ENCODE measurements around the gene PXYLP1.
A peak's percentile ranks its signal among the peaks of the same experiment; 100 is the strongest.
"Not testable (repeated sequence)": the region's sequence is repeated elsewhere in the genome, so short reads cannot be mapped to it uniquely, and the experiment has no call there.

The PXYLP1 gene

DNA sequence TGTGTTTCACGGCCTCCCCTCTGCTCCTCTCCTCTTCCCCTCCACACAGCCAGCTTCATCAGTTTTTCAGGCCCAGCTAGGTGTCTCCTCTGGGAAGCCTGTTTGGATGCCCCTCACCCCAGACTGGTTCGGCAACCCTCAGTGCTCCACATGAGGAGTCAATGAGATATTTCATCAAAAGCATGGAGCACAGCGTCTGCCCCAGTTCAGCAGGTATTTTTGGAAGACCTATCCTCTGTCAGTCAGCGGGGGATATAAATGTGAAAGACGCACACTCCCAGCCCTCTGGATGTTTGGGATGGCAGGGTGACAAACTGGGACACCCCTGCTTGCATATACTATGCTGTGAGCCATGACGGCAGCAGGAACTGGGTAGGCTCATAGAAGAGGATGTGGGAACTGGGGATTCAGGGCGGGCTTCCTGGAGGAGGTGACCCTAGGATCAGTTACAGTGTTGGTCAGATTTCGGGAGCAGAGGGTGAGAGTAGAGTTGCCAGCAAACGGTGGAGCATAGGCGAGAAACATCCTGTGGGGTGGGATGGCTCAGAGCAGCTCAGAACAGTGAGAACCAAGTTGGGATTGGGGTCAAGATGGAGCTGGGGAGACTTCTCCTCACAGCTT is 42.9 kb downstream of the PXYLP1 start:
- no peak for DNase-seq

DNA sequence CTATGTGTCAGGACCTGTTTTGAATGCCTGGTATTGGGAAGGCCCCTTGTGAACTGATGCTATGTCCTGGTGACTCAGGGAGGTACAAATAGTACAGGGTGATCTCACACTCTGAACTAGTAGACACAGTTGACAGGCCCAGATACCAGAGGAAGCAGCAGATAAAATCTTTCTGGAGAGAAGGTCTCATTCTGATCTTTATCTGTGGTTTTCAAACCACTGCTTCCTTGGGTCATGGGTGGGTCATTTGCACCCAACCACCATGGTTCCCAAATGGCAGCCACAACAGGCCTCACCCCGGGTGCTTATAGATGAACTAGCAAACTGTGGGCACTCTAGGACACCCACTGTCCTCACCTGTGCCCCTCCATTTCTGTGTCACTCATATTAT is 43.4 kb downstream of the PXYLP1 start:
- no peak for DNase-seq

DNA sequence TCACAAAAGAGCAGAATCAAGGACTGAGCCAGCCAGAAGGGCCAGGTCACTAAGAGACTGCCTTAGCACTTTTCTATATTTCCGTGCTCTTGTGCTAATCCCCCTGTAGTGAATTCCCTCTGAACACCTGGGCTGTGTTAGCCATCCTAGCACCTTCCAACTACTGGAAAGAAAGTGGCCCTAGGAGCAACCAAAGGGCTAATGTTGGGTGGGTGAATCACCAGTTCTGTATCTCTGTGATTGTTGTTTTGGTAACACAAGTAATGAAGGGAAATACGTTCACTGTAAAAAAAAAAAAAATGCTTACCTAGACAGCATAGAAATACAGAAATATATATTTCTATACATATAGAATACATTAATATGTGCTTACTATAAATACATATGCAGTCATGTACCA is 43.9 kb downstream of the PXYLP1 start:
- no peak for DNase-seq

DNA sequence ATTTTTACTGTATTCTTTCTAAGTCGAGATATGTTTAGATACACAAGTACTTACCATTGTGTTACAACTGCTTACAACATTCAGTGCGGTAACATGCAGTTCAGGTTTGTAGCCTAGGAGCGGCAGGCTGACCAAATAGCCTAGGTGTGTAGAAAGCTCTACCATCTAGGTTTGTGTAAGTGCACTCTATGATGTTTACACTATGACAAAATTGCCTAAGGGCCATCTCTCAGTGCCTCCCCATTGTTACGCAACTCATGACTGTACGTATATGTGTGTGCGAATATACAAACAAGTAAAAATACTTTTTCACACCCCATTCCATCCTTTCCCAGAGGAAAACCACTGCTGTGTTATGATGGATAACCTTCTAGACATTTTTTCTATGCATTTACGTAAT is 44.3 kb downstream of the PXYLP1 start:
- no peak for DNase-seq

DNA sequence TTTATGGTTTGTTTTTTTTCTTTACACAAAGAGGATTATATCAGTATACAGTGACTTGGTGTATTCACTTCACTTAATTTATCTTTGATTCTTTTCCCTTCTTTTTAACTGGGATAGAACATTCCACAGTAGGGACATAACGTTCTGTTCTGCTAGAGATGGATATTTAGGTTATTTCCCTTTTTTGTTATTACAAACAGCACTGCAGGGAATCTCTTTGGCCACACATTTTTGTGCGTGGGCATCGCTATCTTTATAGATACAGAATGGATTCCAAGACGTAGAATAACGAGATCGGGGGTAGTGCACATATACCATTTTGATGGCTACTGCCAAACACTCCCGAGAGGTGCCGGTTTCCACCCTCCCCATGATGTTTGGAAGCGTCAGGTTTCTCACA is 44.8 kb downstream of the PXYLP1 start:
- no peak for DNase-seq

DNA sequence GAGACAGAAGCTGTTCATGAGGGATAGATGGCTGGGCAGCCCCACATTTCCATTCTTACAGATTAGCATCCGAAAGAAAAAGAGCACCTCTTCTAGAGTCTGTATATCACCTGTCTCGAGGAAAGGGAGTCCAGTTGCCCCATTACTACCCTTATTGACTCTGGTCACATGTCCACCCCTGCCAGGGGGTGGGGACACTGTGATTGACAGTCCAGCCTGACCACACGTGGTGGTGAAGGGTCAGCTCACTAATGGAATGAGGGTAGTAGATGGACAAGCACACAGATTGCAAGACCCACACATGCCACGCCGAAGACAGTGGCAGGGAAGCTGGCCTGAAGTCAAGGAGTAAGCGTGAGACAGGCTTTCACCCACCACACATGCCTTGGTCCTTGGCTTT is 45.8 kb downstream of the PXYLP1 start:
- no peak for DNase-seq

DNA sequence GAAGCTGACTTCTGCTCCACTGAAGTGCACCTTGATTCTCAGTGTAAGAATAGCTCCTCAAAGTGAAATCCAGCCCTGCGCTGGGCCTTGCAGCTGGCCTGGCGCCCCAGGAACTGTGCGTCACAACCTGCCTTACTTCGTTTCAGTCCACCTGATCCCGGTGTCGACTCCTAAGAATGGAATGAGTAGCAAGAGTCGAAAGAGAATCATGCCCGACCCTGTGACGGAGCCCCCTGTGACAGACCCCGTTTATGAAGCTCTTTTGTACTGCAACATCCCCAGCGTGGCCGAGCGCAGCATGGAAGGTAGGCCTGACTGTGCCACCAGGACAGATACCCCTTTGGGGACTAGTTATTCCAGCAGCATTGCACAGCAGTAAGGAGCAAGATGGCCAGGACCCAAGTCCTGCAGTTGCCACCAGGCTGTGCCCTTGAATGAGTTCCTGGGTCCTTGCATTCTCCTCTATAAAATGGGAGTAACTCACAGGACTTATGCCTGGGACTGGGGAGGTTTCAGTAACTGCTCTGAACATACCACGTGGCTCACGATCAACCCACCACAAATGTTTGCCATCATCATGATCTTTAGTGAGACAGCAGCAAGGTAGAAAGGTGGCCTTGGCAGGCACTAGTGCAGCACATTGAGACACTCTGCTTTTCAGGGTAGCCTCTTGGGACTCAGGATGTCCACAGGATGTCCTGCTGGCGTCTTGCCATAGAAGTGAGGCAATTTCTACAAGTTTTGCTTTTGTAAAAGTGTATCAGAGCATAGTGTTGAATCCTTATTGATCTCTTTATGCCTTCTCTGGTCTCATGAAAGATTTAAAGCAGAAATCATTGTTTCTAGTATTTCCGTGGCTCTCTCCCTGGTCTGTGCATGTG is 46.8 kb downstream of the PXYLP1 start:
- DNase-seq, result no peak

DNA sequence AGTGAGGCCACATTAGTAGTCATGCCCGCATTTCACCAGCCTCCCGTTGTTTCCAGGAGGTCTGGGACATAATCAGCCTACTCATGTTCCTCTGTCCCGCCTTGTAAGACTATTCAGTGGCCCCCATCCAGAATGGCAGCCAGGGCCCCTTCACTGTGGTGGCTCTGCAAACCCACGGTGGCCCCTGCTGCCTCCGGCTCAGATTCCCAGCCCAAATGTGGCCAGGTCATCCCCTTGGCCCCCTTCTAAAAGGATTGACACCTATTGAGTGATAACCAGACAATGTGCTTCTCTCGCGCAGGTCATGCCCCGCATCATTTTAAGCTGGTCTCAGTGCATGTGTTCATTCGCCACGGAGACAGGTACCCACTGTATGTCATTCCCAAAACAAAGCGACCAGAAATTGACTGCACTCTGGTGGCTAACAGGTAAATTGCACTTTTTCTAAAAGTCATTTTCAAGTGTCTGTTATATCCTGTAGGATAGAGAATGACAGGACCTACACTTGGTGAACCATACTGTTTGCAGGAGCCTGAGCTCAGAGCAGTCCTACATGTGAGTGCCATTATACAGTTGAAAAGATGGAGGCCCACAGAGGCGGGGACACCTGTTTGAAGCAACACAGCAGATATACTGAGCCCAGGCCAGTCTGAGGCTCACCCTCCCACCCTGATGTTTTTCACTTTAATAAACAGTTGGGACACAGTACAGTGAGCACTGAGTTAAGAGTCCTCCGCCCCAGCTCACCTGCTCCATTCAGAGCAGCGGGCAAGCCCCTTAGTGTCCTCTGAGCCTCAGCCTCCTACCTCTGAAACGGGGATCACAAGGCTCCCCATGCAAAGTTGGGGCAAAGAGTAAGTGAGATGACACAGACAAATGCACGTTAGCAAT is 47.7 kb downstream of the PXYLP1 start:
- DNase-seq, result peak; percentile 4

DNA sequence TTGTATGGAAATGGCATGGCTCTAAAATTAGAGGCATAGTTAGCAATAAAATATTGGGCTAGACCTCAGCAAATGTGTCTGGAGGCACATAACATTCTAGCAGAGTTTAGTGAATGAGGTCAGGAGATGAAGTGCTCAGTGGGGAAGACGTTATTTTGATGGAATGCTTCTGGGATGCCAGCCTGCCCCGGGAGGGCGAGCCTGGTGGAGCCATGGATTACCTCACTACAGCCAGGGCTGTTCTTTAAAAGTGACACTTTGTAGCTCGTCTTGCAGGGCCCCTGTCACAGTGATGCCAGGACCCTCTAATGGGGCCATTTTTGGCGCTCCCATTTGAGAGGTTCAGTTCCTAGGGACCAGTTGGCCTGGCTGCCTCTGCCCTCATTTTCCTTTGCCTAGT is 48.5 kb downstream of the PXYLP1 start:
- no peak for DNase-seq

DNA sequence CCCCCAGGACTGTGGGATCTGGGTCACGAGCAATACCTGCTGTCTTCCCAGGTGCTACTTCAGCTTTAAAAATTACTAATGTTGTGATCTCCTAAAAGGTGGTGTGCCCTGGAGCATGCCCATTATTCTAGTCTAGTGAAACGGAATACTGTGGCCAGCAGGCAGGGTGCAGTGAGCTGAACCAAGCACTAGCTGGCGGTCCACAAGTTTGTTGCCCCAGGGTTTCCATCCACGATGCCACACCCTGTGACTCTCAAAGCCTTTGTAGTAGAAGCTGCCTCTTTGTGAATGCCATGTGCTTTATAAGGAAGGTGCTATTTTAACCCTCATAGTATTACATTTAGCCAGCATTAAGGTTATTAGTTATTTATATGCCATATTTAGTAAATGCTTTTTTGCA is 49.1 kb downstream of the PXYLP1 start:
- no peak for DNase-seq

DNA sequence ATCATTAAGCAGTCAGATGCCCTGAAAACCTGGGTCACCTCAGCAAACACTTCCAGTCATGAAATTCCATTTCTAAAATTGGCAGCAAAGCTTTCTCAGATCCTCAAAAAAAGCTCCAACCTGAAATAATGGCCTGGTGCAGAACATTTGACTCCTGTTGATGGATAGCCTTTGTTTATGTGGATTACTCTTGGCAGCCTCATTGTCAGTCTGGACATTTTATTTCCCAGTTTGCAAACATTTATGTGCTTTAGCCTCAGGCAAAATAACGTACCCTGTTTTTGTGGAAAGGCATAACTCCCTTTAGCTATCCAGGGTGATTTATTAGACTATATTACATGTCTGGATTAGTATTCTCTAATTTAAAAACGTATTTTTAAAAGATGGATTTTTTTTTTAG is 53.9 kb downstream of the PXYLP1 start:
- no peak for DNase-seq

DNA sequence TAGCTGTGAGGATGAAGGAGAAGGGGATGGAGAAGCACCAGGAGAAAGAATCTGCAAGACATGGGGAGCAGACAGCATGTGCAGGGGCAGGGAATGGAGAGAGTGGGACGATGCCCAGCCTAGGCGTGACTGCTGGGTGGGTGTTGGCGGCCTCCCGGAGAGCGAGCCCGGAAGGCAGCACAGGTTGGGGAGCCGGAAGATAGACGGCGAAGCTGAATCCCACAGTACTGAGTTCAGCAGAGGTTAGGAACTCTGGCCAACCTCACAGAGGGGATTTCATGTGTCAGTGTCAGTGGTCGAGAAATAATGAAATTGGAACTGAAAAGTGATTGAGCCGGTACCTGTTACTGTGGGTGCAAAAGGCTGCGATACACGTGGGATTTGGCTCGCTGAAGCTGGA is 55.2 kb downstream of the PXYLP1 start:
- no peak for DNase-seq

DNA sequence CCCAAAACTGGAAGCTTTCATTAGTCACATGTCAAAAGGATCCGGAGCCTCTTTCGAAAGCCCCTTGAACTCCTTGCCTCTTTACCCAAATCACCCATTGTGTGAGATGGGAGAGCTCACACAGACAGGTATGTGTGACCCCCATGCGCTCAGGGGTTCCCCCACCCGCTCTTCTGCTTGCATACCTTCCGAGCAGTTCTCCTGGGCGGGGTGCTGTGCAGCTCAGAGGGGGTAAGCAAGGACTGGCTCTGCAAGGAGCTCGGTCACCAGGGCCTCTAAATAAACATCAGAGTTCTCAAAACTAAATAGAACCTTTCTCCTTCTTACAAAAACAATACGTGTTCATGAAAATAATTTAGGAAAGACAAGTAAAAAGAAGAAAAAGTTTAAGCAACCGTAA is 55.7 kb downstream of the PXYLP1 start:
- DNase-seq, result no peak

DNA sequence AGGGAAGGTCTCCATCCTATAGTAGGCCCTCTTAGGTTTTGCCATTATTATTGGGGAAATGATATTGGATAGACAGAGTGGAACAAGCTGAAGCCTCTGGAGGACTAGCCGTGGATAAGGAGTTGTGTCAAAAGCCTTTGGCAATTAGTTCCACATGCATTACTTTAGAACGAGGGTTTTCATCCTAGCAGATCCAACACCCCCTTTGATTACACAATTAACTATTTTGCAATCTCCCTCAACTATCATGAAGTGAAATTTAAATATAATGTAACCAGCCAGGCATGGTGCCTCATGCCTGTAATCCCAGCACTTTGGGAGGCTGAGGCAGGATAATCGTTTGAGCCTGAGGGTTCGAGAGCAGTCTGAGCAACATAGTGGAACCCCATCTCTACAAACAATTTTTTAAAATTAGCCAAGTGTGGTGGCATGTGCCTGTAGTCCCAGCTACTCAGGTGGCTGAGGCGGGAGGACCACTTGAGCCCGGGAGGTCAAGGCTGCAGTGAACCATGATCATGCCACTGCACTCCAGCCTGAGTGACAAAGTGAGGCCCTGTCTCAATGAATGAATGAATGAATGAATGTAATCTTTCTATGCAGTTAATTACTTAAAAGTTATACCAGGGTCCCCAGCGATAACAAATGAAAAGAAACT is 56.8 kb downstream of the PXYLP1 start:
- no peak for DNase-seq

DNA sequence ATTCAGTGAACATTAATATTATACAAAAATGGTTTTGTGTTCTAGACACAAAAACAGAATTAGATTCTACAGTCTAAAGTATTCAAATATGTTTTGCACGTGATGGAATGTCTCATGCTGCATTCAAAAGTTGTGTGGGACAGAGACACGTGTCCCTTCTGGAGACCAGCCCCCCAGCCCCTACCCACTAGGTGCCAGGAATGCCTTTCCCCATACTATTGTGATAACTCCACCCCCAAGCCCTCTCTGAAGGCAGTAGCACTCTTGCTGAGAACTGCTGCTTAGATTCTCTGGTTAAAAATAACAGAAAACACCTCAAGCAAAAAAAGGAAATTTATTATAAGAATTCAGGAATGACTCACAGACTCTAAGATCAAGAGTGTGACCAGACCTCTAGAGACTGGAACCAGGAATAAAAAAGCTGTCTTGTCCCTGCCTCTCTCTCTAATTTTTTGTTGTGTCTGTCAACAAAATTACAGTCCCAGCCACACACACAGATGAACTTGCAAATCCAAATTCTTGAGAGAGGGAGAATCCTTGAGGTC is 57.7 kb downstream of the PXYLP1 start:
- no peak for DNase-seq

DNA sequence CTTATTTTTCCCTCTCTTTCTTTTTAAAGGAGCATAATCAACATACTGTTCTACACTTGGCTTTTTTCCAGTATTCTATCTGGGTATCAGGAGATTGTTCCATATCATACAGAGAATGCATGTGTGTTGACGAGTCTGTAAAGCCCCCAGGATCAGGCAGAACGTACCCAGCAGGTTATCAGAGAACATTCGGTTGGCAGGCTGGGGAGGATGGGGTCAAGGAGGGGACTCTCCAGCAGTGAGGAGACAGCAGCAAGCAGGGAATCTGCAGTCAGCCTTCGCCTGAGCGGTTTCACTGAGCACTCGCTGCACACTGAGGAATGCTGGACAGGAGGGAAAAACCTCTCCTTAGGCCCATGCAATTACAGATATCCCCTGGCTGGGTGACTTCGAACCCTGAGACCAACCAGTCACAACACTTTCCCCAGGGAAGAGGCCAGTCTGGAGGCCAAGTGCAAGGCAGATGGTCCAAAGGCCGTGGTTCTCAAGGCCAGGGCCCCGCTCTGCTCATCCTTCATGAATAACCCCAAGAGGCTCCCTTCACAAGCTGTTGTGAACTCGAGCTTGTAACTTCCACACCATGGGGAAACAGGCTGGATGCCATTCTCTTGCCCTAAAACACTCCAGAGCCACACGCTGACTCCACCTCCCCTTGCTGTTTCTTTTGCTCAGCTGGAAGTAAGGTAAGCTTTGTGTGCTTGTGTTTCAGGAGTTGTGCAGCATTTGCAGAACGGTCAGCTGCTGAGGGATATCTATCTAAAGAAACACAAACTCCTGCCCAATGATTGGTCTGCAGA is 60.1 kb downstream of the PXYLP1 start:
- DNase-seq, result no peak

DNA sequence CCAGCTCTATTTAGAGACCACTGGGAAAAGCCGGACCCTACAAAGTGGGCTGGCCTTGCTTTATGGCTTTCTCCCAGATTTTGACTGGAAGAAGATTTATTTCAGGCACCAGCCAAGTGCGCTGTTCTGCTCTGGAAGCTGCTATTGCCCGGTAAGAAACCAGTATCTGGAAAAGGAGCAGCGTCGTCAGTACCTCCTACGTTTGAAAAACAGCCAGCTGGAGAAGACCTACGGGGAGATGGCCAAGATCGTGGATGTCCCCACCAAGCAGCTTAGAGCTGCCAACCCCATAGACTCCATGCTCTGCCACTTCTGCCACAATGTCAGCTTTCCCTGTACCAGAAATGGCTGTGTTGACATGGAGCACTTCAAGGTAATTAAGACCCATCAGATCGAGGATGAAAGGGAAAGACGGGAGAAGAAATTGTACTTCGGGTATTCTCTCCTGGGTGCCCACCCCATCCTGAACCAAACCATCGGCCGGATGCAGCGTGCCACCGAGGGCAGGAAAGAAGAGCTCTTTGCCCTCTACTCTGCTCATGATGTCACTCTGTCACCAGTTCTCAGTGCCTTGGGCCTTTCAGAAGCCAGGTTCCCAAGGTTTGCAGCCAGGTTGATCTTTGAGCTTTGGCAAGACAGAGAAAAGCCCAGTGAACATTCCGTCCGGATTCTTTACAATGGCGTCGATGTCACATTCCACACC is 60.9 kb downstream of the PXYLP1 start:
- no peak for DNase-seq

DNA sequence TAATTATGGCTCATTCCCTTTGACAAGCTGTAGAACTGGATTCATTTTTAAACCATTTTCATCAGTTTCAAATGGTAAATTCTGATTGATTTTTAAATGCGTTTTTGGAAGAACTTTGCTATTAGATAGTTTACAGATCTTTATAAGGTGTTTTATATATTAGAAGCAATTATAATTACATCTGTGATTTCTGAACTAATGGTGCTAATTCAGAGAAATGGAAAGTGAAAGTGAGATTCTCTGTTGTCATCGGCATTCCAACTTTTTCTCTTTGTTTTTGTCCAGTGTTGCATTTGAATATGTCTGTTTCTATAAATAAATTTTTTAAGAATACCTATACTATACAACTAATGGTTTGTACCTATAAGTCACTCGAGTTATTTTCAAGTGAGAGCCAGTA is 62.7 kb downstream of the PXYLP1 start:
- no peak for DNase-seq

DNA sequence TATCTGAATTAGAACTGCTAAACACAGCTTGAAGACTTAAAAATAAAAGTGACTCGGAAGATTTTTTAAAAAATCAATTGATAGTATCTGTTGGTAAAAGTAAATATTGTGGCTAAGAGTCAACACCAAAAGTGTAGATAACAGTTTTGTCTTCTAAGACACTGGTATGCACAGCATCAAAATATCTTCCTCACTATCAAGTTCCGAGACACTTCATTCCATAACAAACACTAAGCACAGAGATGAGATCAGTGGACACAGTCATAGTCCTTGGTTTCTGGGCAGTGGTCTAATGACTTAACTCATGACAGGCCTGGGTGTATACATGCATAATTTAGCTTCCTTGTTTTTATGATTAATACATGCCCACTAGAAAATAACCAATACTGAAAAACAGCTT is 63.2 kb downstream of the PXYLP1 start:
- DNase-seq, result no peak

DNA sequence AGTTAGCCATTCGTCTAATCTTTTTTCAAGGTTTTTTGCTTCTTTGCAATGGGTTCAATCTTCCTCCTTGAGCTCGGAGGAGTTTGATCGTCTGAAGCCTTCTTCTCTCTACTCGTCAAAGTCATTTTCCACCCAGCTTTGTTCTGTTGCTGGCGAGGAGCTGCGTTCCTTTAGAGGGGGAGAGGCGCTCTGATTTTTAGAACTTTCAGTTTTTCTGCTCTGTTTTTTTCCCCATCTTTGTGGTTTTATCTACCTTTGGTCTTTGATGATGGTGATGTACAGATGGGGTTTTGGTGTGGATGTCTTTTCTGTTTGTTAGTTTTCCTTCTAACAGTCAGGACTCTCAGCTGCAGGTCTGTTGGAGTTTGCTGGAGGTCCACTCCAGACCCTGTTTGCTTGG is 68.8 kb downstream of the PXYLP1 start:
- not testable (repeated sequence) for DNase-seq

Measured in NCI-H446 treated with DMSO at 0.1 percent for 48 hours (cell line).